Endothelial cell of umbilical vein (primary cell): ENCODE measurements around the gene OR6C6.

Source experiments
- EZH2 ChIP-seq: IDR thresholded peaks from 2 replicates; pipeline ENCODE4 v1.6.1; 2012; ENCODE audit warnings: borderline replicate concordance, low read depth, mild to moderate bottlenecking, moderate library complexity, low read length, inconsistent platforms; ENCODE audit not compliant: severe bottlenecking
- POLR2A ChIP-seq: IDR thresholded peaks from 2 replicates; pipeline ENCODE4 v1.6.1; 2012; ENCODE audit warnings: low read depth, mild to moderate bottlenecking, control low read depth, low read length
- POLR2AphosphoS5 ChIP-seq: IDR thresholded peaks from 2 replicates; pipeline ENCODE4 v1.6.1; 2012; ENCODE audit warnings: low read depth, mild to moderate bottlenecking, control low read depth, low read length, moderate library complexity; ENCODE audit not compliant: insufficient read depth
- TF ChIP-seq, protein P1 (sequence below), 2 donors: IDR thresholded peaks; 1 replicate in 1 of 2; 2 replicates in 1 of 2; pipeline ENCODE4 v1.5.1; 2011; ENCODE audit warnings: low read length in 2 of 2, mild to moderate bottlenecking in 2 of 2, moderate library complexity in 2 of 2, control low read depth in 1 of 2, inconsistent platforms in 1 of 2, low read depth in 1 of 2; ENCODE audit not compliant: insufficient read depth in 1 of 2; ENCODE audit errors: extremely low read depth in 1 of 2
- TF ChIP-seq, protein P2 (sequence below): IDR thresholded peaks from 2 replicates; pipeline ENCODE4 v1.6.1; 2011; ENCODE audit not compliant: insufficient read depth, insufficient read length

DNA sequence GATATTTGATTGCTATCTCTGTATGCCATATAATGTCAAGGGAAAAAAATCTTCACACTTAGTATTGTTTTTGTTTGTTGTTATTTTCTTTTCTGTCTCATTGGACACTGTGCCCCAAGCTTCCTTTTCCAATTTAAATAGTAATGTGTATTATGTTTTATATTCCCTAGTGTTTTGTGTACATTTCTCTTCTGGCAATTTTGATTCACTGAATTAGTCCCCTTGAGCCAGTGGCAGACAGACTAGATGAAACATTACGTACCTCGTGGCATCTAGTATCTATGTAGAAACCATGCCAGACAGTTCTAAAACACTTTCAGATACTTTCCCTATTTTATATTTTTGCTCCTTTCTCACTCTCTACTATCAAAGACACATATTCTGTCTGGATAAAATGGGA lies 17.7 kb upstream of the OR6C6 start, which contains the start of gene OR6C1:
- TF ChIP-seq, protein P1, sequence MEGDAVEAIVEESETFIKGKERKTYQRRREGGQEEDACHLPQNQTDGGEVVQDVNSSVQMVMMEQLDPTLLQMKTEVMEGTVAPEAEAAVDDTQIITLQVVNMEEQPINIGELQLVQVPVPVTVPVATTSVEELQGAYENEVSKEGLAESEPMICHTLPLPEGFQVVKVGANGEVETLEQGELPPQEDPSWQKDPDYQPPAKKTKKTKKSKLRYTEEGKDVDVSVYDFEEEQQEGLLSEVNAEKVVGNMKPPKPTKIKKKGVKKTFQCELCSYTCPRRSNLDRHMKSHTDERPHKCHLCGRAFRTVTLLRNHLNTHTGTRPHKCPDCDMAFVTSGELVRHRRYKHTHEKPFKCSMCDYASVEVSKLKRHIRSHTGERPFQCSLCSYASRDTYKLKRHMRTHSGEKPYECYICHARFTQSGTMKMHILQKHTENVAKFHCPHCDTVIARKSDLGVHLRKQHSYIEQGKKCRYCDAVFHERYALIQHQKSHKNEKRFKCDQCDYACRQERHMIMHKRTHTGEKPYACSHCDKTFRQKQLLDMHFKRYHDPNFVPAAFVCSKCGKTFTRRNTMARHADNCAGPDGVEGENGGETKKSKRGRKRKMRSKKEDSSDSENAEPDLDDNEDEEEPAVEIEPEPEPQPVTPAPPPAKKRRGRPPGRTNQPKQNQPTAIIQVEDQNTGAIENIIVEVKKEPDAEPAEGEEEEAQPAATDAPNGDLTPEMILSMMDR (IDR thresholded peaks at IDR 0.05; ENCODE audit: extremely low read depth in 1 of 2, insufficient read depth in 1 of 2, low read depth in 1 of 2, low read length in 2 of 2), result no peak
- TF ChIP-seq POLR2A (no peak), EZH2 (no peak), POLR2AphosphoS5 (no peak)
- TF ChIP-seq, protein P2, sequence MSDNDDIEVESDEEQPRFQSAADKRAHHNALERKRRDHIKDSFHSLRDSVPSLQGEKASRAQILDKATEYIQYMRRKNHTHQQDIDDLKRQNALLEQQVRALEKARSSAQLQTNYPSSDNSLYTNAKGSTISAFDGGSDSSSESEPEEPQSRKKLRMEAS, result no peak
